CD1c-positive myeloid dendritic cell (primary cell): ENCODE data around the gene RTEL1.
A peak's percentile ranks its signal among the peaks of the same experiment; 100 is the strongest.
"Not testable (repeated sequence)": the region's sequence is repeated elsewhere in the genome, so short reads cannot be mapped to it uniquely, and the experiment has no call there.

Source experiments
- DNase-seq: peaks from one replicate; pipeline ENCODE4 v3.0.0-alpha.2; 2016; ENCODE audit errors: extremely low spot score

RTEL1 gene, protein sequence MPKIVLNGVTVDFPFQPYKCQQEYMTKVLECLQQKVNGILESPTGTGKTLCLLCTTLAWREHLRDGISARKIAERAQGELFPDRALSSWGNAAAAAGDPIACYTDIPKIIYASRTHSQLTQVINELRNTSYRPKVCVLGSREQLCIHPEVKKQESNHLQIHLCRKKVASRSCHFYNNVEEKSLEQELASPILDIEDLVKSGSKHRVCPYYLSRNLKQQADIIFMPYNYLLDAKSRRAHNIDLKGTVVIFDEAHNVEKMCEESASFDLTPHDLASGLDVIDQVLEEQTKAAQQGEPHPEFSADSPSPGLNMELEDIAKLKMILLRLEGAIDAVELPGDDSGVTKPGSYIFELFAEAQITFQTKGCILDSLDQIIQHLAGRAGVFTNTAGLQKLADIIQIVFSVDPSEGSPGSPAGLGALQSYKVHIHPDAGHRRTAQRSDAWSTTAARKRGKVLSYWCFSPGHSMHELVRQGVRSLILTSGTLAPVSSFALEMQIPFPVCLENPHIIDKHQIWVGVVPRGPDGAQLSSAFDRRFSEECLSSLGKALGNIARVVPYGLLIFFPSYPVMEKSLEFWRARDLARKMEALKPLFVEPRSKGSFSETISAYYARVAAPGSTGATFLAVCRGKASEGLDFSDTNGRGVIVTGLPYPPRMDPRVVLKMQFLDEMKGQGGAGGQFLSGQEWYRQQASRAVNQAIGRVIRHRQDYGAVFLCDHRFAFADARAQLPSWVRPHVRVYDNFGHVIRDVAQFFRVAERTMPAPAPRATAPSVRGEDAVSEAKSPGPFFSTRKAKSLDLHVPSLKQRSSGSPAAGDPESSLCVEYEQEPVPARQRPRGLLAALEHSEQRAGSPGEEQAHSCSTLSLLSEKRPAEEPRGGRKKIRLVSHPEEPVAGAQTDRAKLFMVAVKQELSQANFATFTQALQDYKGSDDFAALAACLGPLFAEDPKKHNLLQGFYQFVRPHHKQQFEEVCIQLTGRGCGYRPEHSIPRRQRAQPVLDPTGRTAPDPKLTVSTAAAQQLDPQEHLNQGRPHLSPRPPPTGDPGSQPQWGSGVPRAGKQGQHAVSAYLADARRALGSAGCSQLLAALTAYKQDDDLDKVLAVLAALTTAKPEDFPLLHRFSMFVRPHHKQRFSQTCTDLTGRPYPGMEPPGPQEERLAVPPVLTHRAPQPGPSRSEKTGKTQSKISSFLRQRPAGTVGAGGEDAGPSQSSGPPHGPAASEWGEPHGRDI (N-terminal part only)

DNA sequence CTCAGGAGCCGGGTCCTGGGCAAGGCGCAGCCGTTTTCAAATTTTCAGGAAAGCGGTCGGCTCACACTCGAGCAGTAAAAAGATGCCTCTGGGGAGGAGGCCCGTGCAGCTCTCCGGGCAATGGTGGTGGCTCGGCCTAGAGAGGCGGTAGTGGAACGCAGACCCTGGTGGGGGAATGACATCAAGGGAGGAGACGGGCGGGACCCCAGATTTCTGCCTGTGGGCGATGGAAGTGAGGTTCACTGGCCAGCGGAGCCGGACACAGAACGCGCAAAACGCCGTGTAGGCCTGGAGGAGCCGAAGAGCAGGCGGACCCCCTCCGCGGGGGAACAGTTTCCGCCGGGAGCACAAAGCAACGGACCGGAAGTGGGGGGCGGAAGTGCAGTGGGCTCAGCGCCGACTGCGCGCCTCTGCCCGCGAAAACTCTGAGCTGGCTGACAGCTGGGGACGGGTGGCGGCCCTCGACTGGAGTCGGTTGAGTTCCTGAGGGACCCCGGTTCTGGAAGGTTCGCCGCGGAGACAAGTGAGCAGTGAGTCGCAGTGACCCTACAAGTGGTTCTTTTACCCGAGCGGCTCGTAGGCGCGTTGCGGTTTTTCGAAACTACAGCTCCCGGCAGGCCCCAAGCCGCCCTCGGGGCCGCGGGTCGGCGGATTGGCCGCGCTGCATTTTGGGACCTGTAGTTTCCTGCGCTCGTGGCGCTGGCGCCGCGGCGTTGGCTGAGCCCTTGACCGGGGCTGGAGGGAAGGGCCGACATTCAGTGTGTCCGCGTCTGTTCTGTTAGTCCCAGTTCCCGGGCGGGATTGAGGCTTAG is at the start of gene RTEL1:
RTEL1 (plus strand) TSS at position 376 of the 812 bp plus-strand sequence. CDS start 1,091 bp downstream, outside the sequence.
- peak; percentile 94 for DNase-seq

DNA sequence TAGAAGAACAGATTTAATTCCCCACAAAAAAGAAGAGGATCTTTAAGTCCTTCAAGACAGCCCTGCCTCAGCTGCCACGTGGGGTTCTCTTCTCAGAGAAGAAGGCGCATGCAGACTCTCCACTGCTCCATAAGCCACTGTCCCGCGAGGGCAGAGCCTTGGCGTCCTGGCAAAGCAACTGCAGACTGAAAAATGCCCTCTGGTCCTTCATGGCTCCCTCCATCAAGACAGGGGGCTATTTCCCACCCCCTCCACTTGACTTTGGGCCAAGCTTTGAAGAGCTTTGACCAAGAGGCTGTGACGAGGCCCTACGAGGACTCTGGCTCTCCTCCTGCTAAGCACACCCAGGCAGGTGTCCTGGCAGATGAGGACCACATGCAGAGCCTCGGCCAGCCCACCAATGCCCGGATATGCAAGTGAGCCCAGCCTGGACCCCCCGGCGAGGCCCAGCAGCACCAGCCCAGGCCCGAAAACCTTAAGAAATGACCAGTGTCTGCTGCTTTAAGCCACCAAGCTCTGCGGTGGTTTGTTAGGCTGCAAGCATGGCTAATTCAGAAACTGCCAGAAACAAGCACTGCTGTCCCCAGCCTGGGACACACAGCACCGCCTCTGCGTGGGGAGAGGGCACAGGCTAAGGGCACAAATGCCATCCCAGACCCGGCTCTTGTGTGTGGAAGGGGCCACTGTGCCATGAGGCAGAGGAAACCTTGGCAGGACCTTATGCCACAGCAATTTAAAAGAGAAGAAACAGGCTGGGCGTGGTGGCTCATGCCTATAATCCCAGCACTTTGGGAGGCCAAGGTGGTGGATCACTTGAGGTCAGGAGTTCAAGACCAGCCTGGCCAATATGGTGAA is 47.3 kb upstream of the RTEL1 start:
- DNase-seq = no peak

DNA sequence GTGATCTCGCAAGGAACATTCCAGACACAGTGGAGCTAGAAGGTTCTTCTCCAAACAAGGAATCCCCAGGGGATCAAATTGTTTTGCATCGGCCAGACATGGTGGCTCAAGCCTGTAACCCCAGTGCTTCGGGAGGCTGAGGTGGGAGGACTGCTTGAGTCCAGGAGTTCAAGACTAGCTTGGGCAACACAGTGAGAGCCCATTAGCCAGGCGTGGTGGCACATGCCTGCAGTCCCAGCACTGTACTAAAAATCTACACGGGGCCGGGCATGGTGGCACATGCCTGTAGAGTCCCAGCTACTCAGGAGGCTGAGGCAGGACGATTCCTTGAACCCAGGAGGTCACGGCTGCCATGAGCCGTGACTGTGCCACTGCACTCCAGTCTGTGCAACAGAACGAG is 46.5 kb upstream of the RTEL1 start:
- no peak for DNase-seq

DNA sequence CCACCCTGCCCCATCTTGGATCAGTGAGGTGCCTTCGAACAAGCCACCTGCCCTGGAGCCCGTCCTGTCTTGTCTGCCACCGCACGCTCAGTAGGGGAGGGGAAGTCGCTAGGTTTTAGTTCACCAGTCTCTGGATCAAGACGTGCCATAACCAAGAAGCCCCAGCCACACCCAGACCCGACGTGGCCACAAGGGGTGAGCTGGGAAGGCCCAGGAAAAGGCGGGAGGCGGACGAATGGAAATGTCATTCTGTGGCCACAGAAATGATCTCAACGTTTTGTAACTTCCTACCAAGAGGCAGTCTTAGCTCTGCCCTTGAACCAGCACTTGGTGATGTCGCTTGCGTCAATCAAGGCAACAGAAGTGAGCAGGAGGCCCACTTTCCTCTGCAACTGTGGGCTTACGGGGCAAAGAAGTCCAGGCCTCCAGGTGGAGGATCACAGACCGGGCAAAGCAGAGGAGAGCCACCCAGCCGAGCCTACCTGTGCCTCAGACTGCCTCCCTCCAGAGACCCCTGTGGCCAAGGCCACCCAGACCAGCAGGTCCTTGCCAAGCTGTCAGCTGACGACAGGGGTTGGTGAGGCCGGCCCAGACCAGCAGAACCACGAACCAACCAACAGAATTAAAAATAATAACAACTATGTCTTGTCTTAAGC is 45.7 kb upstream of the RTEL1 start:
- DNase-seq = peak; percentile 85

DNA sequence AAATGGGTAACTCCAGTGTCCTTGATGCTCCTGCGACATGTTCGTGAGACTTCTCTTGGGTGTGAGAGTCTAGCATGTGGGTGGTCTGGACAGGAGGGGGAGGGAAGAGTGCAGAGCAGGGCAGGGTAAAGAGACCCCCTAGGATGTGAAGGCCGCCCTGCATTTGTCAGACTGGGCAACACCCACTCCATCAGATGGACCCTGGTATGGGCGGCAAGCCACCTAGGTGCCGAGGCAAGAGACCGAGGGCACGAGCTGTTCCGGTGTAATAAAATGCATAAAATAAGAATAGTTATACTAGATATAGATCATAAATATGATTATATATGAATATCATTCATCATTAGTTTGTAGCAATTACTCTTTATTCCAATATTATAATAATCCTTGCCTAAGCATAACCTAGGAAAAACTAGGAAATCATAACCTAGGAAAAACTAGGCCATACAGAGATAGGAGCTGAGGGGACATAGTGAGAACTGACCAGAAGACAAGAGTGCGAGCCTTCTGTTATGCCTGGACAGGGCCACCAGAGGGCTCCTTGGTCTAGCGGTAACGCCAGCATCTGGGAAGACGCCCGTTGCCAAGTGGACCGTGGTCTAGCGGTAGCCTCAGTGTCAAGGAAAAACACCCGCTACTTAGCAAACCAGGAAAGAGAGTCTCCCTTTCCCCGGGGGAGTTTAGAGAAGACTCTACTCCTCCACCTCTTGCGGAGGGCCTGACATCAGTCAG is 44.1 kb upstream of the RTEL1 start:
- DNase-seq = not testable (repeated sequence)

DNA sequence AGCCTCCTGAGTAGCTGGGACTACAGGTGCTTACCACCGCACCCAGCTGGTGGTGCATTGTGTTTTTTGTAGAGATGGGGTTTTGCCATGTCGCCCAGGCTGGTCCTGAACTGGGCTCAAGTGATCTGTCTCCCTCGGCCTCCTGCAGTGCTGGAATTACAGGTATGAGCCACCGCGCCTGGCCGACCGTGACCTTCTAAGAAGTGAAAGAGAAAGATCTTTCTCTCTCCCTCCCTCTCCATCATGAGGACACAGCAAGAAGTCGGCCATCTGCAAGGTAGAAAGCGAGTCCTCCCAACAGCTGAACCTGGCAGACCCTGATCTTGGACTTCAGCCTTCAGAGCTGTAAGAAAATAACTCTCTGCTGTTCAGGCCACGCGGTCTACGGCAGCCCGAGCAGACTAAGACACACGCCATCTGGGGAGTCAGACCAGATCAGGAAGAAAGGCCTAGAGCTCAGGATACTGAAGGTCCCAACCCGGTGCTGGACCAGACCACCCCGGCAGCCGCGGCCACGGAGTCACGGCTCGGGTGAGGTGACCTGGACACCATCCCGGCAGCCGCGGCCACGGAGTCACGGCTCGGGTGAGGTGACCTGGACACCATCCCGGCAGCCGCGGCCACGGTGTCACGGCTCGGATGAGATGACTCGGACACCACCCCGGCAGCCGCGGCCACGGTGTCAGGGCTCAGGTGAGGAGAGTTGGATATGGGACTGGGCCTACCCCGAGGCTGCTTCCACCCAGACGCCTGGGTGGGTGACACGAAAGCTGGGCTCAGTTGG is 40.8 kb upstream of the RTEL1 start:
- no peak for DNase-seq

DNA sequence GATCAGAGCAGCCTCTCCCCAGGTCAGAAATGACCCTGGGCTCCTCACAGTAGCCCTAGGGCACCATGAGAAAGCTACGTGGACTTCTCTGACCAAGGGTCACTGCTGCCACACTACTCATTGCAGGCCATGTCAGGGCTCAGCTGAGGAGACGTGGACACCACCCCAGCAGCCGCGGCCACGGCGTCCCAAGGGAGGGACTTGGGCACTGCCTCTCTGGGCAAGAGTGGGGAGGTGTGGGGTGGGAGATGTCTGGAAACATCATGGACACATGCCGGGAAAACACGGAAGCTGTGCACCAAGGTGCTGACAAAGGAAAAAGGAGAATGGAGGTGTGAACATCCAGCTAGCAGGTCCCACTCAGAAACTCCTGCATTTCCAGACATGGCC is 40.2 kb upstream of the RTEL1 start:
- no peak for DNase-seq

DNA sequence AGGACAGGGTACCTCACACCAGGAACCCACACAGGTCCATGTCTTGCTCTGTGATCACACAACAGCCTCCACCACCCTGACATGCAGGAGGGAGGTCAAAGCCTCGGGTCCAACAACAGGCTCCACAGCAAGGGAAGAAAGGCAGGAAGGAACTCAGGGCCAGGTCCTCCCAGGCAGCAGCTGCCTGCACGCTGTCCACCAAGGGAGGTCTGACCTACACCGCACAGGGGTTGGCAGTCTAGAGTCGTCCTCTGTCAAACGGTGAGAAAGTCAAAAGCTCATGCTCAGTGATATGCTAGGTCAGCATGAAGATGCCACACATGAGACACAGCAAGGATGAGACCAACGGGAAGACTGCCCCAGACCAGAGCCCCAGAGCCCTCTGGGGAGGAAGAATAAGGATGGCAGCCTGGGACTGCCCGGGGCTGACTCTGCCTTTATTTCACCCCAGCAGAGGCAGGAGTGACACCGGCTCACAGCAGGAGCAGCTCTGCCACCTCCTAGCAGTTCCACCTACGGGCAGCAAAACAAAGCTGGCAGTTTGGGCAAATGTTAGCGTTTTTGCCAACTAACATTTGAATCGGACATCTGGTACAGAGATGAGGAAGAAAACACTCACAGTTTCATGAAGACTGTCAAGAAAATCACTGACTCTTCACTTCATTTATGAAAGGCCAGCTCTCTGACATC is 39.7 kb upstream of the RTEL1 start:
- DNase-seq = no peak

DNA sequence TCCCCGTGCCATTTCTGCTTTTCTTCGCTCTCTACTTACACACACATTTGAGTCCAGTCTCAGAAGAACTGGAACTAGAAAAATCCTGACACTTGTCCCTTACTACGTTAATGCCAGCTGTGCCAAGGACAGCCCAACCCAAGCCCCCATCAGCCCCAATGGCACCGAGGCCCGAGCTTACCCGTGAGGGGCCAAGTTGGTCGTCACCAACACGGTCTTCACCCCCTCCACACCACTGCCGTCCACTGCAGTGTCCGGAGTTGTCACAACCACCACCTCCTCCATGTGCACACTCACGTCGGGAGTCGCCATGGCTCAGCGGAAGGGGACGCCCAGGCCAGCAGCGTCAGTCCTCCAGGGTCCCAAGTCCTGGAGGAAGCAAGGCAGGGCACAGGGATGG is 39.0 kb upstream of the RTEL1 start:
- DNase-seq = no peak

DNA sequence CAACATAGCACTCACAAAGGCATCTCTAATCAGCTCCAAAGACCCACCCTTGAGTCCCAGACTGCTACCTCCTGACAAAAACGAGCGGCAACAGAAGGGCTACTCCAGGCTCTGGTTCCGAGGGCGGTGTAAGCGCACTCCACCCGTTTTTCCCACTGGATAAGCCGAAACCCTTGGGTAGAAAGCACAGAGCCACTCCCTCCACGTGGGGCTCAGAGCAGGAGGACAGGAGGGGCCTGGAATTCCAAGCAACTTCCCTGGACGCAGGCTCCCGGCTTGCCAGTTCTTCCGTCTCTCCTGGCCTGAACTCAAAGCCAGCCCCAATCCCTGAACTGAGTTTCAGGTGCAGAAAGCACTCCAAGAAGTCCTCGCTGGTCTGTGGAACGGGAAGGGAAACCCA is 38.6 kb upstream of the RTEL1 start:
- no peak for DNase-seq

DNA sequence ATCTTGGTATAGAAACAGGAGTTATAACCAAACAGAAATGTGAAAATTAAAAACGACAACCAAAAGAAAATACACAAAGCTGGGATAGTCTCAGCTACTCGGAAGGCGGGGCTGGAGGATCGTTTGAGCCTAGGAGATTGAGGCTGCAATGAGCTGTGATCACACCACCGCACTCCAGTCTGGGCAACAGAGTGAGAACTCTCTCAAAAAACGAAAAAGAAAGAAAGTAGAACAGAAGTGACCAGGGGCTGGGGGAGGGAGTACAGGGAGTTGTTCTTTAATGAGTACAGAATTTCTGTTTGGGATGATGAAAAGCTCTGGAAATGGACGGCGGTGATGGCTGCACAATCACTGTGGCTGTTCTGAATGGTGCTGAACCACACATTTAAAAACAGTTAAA is 37.1 kb upstream of the RTEL1 start:
- DNase-seq = no peak

DNA sequence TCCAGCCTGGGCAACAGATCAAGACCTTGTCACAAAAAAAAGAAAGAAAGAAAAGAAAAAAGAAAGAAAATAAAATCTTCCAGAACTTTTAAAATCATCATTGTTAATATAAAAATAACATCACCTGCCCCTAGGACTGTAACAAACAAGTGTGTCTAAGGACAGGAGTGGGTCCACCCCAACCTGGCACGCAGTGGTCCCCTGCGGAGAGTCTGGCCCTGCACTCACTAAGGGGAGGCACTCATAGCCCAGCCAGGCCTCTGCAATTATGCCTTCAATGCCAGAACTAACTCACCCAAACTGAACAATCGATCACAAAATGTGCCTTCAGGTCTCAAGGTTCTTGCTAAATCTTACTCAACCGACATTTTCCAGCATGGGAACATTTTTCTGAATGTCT is 36.0 kb upstream of the RTEL1 start:
- DNase-seq = no peak

DNA sequence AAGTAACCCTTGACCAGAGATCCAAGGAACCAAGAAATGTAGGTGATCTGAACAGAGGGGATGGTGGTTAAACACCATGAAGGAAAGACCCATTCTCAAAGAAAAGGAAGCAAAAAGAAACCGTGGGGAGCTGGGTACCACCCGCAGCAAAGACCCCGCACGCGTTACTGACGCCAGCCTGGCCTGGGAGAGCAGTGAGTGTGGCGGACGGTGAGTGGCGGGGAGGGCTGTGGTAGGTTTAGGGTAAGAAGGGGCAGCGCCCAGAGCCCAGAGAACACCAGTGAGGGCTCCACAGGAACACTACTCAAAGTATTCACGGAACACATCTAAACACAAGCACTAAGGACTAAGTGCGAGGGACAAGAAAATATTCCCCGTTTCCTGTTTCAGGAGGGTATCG is 35.4 kb upstream of the RTEL1 start:
- DNase-seq = no peak

DNA sequence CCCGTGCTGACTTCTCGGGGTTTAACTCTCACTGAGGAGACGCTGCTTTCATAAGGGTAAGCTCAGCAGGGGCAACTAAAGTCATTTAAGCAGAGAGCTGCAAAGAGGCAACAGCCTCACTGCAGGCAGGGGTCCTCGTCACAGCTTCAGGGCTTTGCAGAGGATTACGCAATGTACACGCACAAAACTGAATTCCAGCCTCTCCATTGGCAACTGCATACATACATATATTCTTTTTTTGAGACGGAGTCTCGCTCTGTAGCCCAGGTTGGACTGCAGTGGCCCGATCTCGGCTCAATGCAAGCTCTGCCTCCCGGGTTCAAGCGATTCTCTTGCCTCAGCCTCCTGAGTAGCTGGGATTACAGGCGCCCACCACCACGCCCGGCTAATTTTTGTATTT is 33.6 kb upstream of the RTEL1 start:
- DNase-seq = no peak

DNA sequence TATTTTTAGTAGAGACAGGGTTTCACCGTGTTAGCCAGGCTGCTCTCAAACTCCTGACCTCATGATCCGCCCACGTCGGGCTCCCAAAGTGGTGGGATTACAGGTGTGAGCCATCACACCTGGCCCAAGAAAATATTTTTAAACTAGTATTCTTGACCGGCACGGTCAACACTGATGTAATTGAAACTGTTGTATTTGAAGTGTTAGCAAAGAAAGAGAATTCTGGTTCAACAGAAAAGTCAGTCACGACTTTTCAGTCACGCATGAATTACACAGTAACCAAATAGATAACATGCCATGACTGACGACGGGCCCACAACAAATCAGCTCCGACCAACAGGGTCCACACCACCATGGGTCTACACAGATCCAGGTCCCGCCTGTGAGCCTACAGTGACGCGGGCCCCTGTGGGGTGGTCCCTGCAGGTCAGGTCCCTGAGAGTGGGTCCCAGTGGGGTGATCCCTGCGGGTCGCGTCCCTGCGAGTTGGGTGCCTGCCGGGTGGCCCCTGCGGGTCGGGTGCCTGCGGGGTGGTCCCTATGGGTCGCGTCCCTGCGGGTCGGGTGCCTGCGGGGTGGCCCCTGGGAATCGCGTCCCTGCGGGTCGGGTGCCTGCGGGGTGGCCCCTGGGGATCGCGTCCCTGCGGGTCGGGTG is 32.2 kb upstream of the RTEL1 start:
- no peak for DNase-seq

DNA sequence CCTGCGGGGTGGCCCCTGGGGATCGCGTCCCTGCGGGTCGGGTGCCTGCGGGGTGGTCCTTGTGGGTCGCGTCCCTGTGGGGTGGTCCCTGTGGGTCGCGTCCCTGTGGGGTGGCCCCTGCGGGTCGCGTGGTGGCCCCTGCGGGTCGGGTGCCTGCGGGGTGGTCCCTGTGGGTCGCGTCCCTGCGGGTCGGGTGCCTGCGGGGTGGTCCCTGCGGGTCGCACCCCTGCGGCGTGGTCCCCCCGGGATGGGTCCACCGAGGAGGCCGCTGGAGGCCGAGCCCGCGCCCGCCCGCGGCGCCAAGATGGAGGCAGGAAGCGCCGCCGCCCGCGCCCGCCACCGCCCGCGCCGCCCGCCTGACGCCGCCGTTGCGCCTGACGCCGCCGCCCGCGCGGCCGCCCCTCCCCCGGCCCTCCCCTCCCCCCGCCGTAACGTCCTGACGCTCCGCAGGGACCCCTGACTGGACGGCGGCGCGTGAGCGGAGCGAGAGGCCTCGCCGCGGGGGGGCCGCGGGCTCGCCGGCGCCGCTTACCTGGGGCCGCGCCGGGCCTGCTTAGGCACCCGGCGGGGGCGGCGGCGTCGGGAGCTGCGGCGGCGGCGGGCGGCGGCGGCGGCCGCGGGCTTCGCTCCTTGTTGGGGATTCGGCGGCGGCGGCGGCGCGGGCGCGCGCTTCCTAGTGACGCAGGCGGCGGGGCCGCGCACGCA is 31.5 kb upstream of the RTEL1 start, which contains the start of gene GMEB2:
GMEB2 (minus strand) TSS at position 678 of the 705 bp plus-strand sequence. CDS start 7,704 bp downstream, outside the sequence.
- DNase-seq = no peak
